Kidney epithelial cell (primary cell): Measurements from ENCODE around the gene ILRUN. TPM values are rescaled to one million over a fixed set of nuclear protein-coding genes. Genes with fewer than 3 reads are reported as not detected.
A peak's percentile ranks its signal among the peaks of the same experiment; 100 is the strongest.

Experiments
- DNase-seq: peaks from one replicate; pipeline ENCODE4 v3.0.0-alpha.2; 2010; ENCODE audit warnings: low read depth
- H3K27me3 ChIP-seq: 2 replicates; pipeline ENCODE4 v1.6.0; 2011; ENCODE audit warnings: low read length; ENCODE audit not compliant: control insufficient read depth, insufficient read depth
- H3K36me3 ChIP-seq: 2 replicates; pipeline ENCODE4 v1.5.1; 2011; ENCODE audit warnings: low read length; ENCODE audit not compliant: control insufficient read depth, insufficient read depth
- H3K4me3 ChIP-seq: 2 replicates; pipeline ENCODE4 v1.5.1; 2011; ENCODE audit warnings: low read depth, mild to moderate bottlenecking, control low read depth, low read length
- total RNA-seq: library from RNA; depleted of rRNA; stranded (reverse); fragments of >200 nt; gene quantifications from 2 replicates; pipeline ENCODE4 v1.2.3, GENCODE V29; 2015
- TF ChIP-seq, protein P1 (sequence below): IDR thresholded peaks from 2 replicates; pipeline ENCODE4 v1.5.1; 2011; ENCODE audit warnings: mild to moderate bottlenecking, moderate library complexity, low read length, control low read depth, inconsistent platforms; ENCODE audit not compliant: insufficient read depth, poor library complexity, severe bottlenecking

The ILRUN gene
- total RNA-seq, 1 donor from 2014 or later = 37.9 TPM

DNA sequence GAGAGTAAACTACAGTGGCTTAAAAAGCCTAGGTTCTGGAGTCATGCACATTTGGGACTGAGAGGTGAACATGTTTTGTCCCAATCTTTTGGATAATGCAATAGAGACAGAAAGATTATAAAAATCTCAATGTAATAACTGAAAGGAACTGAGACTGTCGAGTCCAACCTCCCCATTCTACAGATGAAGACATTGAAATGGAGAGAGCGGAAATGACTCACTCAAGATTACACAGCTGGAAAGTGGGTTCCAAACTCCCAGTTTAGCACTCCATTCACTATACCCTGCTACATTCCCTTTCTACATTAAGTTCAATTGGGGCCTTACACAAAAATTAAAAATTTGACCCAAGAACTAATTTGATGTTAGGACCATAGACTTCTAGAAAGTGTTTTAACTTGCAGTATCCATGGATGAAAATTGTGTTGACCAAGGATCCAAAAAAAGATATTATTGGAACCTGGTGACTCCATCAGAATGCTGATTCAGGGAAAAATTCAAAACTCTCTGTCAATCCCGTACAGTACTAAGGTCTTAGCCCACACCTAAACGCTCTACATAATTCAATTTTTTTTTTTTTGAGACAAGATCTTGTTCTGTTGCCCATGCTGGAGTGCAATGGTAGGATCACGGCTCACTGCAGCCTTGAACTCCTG, 1.5 kb upstream of the ILRUN start:
- H3K27me3 ChIP-seq = no peaks in the 10 kb centered on the region
- no peaks in the 10 kb centered on the region for H3K36me3 ChIP-seq
- TF ChIP-seq, protein P1, sequence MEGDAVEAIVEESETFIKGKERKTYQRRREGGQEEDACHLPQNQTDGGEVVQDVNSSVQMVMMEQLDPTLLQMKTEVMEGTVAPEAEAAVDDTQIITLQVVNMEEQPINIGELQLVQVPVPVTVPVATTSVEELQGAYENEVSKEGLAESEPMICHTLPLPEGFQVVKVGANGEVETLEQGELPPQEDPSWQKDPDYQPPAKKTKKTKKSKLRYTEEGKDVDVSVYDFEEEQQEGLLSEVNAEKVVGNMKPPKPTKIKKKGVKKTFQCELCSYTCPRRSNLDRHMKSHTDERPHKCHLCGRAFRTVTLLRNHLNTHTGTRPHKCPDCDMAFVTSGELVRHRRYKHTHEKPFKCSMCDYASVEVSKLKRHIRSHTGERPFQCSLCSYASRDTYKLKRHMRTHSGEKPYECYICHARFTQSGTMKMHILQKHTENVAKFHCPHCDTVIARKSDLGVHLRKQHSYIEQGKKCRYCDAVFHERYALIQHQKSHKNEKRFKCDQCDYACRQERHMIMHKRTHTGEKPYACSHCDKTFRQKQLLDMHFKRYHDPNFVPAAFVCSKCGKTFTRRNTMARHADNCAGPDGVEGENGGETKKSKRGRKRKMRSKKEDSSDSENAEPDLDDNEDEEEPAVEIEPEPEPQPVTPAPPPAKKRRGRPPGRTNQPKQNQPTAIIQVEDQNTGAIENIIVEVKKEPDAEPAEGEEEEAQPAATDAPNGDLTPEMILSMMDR = no peak
- no peak for DNase-seq
- no peak overlapping the region for H3K4me3 ChIP-seq

DNA sequence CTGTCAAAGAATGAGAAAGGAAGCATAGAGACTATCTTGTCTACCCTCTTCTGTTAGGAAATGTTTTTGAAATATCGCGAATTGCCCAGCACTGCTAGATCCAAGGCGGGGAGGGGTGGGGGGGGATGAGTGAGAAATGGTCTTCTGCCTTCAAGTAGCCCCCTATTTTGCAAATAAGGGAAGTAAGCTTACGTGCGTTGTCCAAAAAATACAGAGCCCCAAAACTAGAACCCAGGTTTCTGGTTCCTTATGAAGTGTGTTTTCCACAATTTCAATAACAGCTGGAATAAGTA, 923 bp upstream of the ILRUN start:
- TF ChIP-seq, protein P1 = no peak
- Histone ChIP-seq H3K36me3 (no peaks in the 10 kb centered on the region), H3K4me3 (peak overlapping the region; percentile 83), H3K27me3 (no peaks in the 10 kb centered on the region)
- no peak for DNase-seq

DNA sequence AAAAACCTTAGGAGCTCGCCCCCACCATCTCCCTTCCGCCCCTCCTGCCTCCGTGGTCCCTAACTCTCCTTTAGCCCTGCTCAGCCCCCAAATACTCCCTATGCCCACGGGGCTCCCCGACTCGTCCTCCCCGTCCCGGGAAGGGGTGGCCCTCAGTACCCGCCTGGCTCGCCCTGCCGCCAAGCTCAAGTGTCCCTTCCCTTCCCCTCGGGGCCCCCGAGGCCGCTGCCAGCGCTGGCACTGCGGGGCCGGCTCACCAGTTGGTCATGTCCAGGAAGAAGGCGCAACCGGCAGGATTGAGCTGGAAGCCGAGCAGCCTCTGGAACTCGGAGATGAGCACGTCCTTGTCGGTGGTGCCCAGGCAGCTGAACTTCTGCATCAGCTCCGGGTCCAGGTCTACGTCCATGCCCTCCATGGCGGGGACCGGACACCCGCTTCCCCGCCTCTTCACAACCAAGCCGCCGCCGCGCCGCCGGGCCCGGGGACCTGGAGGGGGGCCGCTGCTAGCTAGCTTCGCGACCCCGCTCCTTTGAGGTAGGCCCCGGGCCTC, 303 bp downstream of the ILRUN start:
- Histone ChIP-seq H3K36me3 (no peaks in the 10 kb centered on the region), H3K4me3 (peak overlapping the region; percentile 71), H3K27me3 (no peaks in the 10 kb centered on the region)
- no peak for DNase-seq
- TF ChIP-seq, protein P1 = no peak

DNA sequence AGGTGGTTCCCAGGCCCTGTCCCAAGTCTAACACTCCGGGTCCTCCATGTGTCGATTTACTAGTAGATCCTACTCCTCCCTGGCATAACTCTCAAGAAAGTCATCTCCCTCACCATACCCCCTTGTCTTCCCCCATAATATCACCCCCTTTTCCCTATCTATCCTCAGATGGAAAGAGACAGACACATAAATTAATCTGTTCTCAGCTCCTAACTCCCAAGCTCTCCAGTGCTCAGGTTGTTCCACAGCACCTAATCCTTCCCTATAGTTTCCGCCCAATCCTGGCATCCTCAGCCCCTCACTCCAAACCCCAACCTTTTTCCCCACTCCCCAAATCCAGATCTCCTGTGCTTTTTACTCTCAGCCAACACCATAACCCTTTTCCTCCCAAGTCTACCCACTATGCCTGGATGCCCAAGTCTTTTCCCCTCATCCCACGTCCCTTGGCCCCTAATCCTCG, 808 bp downstream of the ILRUN start:
- H3K36me3 ChIP-seq = no peaks in the 10 kb centered on the region
- TF ChIP-seq, protein P1 = no peak
- no peak for DNase-seq
- H3K4me3 ChIP-seq = peak overlapping the region; percentile 71
- H3K27me3 ChIP-seq = no peaks in the 10 kb centered on the region

DNA sequence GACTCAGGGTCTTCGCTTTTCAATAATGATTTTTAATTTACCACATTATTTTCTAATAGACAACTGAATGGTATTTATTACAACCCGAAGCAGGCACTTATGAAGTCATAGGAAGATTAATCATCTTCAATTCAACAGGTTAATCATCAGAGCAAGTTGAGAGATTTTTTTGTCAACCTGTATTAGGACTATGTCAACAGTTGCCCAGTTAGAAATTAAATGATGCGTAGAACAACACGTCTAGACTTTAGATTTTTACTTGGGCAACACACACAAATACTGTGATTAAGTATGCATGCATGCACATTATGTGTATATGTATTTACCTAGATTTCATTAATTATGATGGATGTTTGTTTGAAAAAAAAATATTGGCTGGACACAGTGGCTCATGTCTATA, 4.3 kb downstream of the ILRUN start:
- Histone ChIP-seq H3K4me3 (no peak overlapping the region), H3K36me3 (no peaks in the 10 kb centered on the region), H3K27me3 (no peaks in the 10 kb centered on the region)
- DNase-seq = no peak
- TF ChIP-seq, protein P1 = no peak

DNA sequence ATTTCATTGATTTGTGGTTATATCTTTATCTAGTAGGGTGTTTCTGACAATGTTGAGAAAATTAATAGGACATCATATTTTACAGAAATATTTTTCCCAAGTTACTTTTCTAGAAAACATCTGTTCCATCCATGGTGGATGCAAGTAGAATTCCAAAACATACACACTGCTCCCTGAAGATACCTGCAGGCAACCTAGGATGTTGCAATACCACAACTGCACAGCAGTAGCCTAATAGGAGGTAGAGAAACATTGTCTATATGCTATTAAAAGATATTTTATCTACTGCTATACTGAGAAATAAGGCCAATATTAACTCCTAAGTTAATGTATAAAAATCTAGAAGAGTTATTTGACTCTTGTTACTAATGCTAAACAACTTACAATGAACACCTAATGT, 6.8 kb downstream of the ILRUN start:
- H3K27me3 ChIP-seq = no peaks in the 10 kb centered on the region
- H3K4me3 ChIP-seq = no peak overlapping the region
- no peaks in the 10 kb centered on the region for H3K36me3 ChIP-seq
- TF ChIP-seq, protein P1 = no peak
- DNase-seq = no peak
